ENCODE measurements around the gene SYCE3.

Gene SYCE3

DNA sequence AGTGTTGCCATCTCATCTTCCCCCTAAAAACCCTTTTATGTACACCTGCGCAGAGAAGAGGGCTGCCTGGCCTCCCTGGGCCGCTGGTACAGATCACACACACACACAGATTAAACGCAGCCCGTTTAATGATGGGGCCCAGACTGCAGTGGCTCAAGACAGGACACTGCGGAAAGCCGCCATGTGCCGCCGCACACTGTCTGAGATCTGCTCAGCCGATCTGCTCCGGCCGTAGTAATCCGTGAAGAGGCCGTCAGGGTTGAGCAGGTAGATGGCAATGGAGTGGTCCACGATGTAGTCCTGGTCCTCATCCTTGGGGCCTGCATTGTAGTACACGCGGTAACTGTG, 39.3 kb downstream of the SYCE3 start:
- CTCF ChIA-PET = interaction anchor here (1.2 kb wide), 1 partner anchor 40 kb away, joined by 5 read pairs; the partner anchor contains the start of gene SYCE3
- POLR2A ChIA-PET = interaction anchor here (1.4 to 5.3 kb wide), 2 partner anchors 14 to 59 kb away, joined by 4 to 189 read pairs; partner anchors contain the start of genes CHKB, LMF2 and NCAPH2

GRCh38 chr22:50522806-50523438, 39.8 kb downstream of the SYCE3 start:
- Histone ChIP-seq H3K9me3 (ENCODE audit: control insufficient read depth, insufficient read depth, low read depth, low read length) (no peaks in the 10 kb centered on the region), H3K4me3 (ENCODE audit: low read depth, low read length) (no peak overlapping the region), H3K4me1 (ENCODE audit: control insufficient read depth, insufficient read depth, low read length) (no peaks in the 10 kb centered on the region; the same call in 1 of the 2 replicates), H3K27ac (ENCODE audit: extremely low read depth, low read depth, low read length) (no peak overlapping the region), H3K36me3 (ENCODE audit: control insufficient read depth in 2 of 2, insufficient read depth in 1 of 2, low read length in 2 of 2) (peaks cover 0 to 60% of the 10 kb centered on the region in 2 experiments; a peak in 2 of 3 replicates)
- ChIA-PET CTCF (interaction anchor here (0.7 to 1.2 kb wide), 2 partner anchors 40 to 247 kb away, joined by 3 to 5 read pairs; partner anchors contain the start of gene SYCE3), POLR2A (interaction anchor here (0.8 to 5.3 kb wide), 4 partner anchors 14 to 60 kb away, joined by 3 to 189 read pairs (median 4); partner anchors contain the start of genes CHKB, LMF2 and NCAPH2)
- no peak for TF ChIP-seq ZXDB (tag by site-specific recombination; IDR thresholded peaks at IDR 0.05)
- no peak for TF ChIP-seq ZNF2 (tag by site-specific recombination; IDR thresholded peaks at IDR 0.05)
- 0 out of 2 replicates have a peak, but pooled peaks have one; percentile 31 for TF ChIP-seq OSR2 (tag by site-specific recombination; IDR thresholded peaks at IDR 0.05)
- no peak for TF ChIP-seq ZNF510 (tag by site-specific recombination; IDR thresholded peaks at IDR 0.05; ENCODE audit: insufficient replicate concordance)
- 0 out of 2 replicates have a peak, but pooled peaks have one; percentile 7 for TF ChIP-seq ZFHX2 (tag by site-specific recombination; conservative IDR thresholded peaks at IDR 0.05)
- TF ChIP-seq PBX3 (CRISPR knock-in tag; IDR thresholded peaks at IDR 0.05) = 0 out of 2 replicates have a peak, but pooled peaks have one; percentile 10
- peak; percentile 14; the same call in 1 of the 2 replicates for TF ChIP-seq ZNF600 (tag by site-specific recombination; IDR thresholded peaks at IDR 0.05)
- no peak for TF ChIP-seq IKZF3 (tag by site-specific recombination; IDR thresholded peaks at IDR 0.05)

More for the DNA sequence above, 39.3 kb downstream of the SYCE3 start:
- Histone ChIP-seq H3K27ac (ENCODE audit: extremely low read depth, low read depth, low read length) (no peak overlapping the region), H3K9me3 (ENCODE audit: control insufficient read depth, insufficient read depth, low read depth, low read length) (no peaks in the 10 kb centered on the region), H3K4me3 (ENCODE audit: low read depth, low read length) (no peak overlapping the region), H3K4me1 (ENCODE audit: control insufficient read depth, insufficient read depth, low read length) (no peaks in the 10 kb centered on the region; the same call in 1 of the 2 replicates), H3K36me3 (ENCODE audit: control insufficient read depth in 2 of 2, insufficient read depth in 1 of 2, low read length in 2 of 2) (peaks cover 0 to 55% of the 10 kb centered on the region in 2 experiments; a peak in 2 of 3 replicates)
- TF ChIP-seq ZFP69B (tag by site-specific recombination; IDR thresholded peaks at IDR 0.05) (peak; percentile 41; the same call in 1 of the 2 replicates), ZNF302 (tag by site-specific recombination; IDR thresholded peaks at IDR 0.05; ENCODE audit: low read depth) (no peak)

DNA sequence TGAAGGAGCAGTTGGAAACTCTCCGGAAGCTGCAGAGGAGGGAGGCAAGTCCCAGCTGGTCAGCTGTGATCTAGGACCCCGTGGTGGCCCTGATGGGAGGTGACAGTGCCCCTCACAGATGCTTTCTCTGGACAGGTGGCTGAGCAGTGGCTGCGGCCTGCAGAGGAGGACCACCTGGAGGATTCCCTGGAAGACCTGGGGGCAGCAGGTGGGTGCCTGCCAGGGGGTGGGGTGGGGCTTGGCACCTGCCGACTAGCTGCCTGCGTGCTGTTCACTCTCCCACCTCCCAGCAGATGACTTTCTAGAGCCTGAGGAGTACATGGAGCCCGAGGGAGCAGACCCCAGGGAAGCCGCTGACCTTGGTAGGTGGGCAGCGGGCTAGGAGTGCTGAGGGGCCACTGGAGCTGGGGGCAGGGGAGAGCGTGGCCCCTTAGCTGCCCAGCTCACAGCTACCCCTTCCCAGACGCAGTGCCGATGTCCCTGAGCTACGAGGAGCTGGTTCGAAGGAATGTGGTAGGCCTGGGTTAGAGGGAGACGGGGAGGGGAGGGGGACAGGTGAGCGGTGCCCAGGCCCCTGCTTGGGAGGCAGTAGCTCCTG, 40.4 kb downstream of the SYCE3 start:
- no peaks in the 10 kb centered on the region for H3K9me3 ChIP-seq (ENCODE audit: control insufficient read depth, insufficient read depth, low read depth, low read length)
- ChIA-PET POLR2A (interaction anchor here (0.8 to 5.3 kb wide), 4 partner anchors 13 to 60 kb away, joined by 3 to 189 read pairs (median 4); partner anchors contain the start of genes CHKB, LMF2 and NCAPH2), CTCF (interaction anchor here (0.7 to 1.2 kb wide), 2 partner anchors 41 to 247 kb away, joined by 3 to 5 read pairs; partner anchors contain the start of gene SYCE3)
- TF ChIP-seq PBX3 (CRISPR knock-in tag; IDR thresholded peaks at IDR 0.05) (0 out of 2 replicates have a peak, but pooled peaks have one; percentile 4), MYNN (tag by site-specific recombination; IDR thresholded peaks at IDR 0.05; ENCODE audit: borderline replicate concordance) (no peak), GLIS2 (tag by site-specific recombination; IDR thresholded peaks at IDR 0.05) (peak; percentile 28; the same call in 1 of the 2 replicates), ZIC2 (tag by site-specific recombination; IDR thresholded peaks at IDR 0.05) (0 out of 2 replicates have a peak, but pooled peaks have one; percentile 15), ZNF48 (tag by site-specific recombination; IDR thresholded peaks at IDR 0.05) (no peak), PRDM10 (tag by site-specific recombination; IDR thresholded peaks at IDR 0.05) (no peak), ZNF214 (tag by site-specific recombination; IDR thresholded peaks at IDR 0.05; ENCODE audit: borderline replicate concordance) (no peak)
- no peaks in the 10 kb centered on the region; the same call in 1 of the 2 replicates for H3K4me1 ChIP-seq (ENCODE audit: control insufficient read depth, insufficient read depth, low read length)
- H3K36me3 ChIP-seq (ENCODE audit: control insufficient read depth in 2 of 2, insufficient read depth in 1 of 2, low read length in 2 of 2) = peaks cover 0 to 67% of the 10 kb centered on the region in 2 experiments; a peak in 2 of 3 replicates
- no peak overlapping the region for H3K4me3 ChIP-seq (ENCODE audit: low read depth, low read length)
- no peak overlapping the region for H3K27ac ChIP-seq (ENCODE audit: extremely low read depth, low read depth, low read length)
